Measurements from ENCODE around the gene DARS2. TPM values are rescaled to one million over a fixed set of nuclear protein-coding genes. Genes with fewer than 3 reads are reported as not detected.
"Not testable (repeated sequence)": the region's sequence is repeated elsewhere in the genome, so short reads cannot be mapped to it uniquely, and the experiment has no call there.

DARS2 gene
- total and polyA plus RNA-seq, 3 experiments from 2014 or later, result 9.4 to 42.5 (median 39.4) TPM

DNA sequence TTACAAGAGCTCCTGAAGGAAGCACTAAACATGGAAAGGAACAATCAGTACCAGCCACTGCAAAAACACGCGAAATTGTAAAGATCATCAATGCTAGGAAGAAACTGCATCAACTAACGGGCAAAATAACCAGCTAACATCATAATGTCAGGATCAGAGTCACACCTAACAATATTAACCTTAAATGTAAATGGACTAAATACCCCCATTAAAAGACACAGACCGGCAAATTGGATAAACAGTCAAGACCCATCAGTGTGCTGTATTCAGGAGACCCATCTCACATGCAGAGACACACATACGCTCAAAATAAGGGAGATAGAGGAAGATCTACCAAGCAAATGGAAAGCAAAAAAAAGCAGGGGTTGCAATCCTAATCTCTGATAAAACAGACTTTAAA is 10.8 kb upstream of the DARS2 start:
- Mint-ChIP-seq H3K36me3 (peaks cover 8 to 35% (median 9%) of the 10 kb centered on the region in 3 donors), H3K27ac (peak overlapping the region in 1 of 8 donors; percentile 61), H3K4me1 (peaks cover 21 to 59% (median 44%) of the 10 kb centered on the region in 3 donors)
- H3K4me3 Mint-ChIP-seq; H3K9me3 ChIP-seq (ENCODE audit: low read length); H3K27me3 Mint-ChIP-seq; H3K27me3 ChIP-seq (ENCODE audit: insufficient read depth, low read length, poor library complexity, severe bottlenecking); H3K9me3 Mint-ChIP-seq; H3K27ac ChIP-seq (ENCODE audit: low read depth, low read length); H3K36me3 ChIP-seq (ENCODE audit: insufficient read depth, low read length); CTCF ChIA-PET; DNase-seq; H3K4me3 ChIP-seq (ENCODE audit: low read length); H3K4me1 ChIP-seq (ENCODE audit: insufficient read depth, low read length); POLR2A ChIA-PET: not testable (repeated sequence)

GRCh38 chr1:173818459-173818858 is 6.0 kb upstream of the DARS2 start:
- Mint-ChIP-seq H3K27me3 (no peaks in the 10 kb centered on the region), H3K4me3 (no peak overlapping the region), H3K27ac (no peak overlapping the region), H3K9me3 (no peaks in the 10 kb centered on the region), H3K36me3 (peaks cover 0 to 17% (median 2%) of the 10 kb centered on the region in 3 donors), H3K4me1 (peaks cover 32 to 67% (median 63%) of the 10 kb centered on the region in 3 donors)
- Histone ChIP-seq H3K36me3 (ENCODE audit: insufficient read depth, low read length) (no peaks in the 10 kb centered on the region), H3K9me3 (ENCODE audit: low read length) (no peaks in the 10 kb centered on the region), H3K27ac (ENCODE audit: low read depth, low read length) (no peak overlapping the region), H3K4me1 (ENCODE audit: insufficient read depth, low read length) (peaks cover 14% of the 10 kb centered on the region), H3K4me3 (ENCODE audit: low read length) (no peak overlapping the region), H3K27me3 (ENCODE audit: insufficient read depth, low read length, poor library complexity, severe bottlenecking) (no peaks in the 10 kb centered on the region)
- POLR2A ChIA-PET, result no interaction called here
- CTCF ChIA-PET, result interaction anchor here (1.3 kb wide), 1 partner anchor 1076 kb away, joined by 3 read pairs; no protein-coding TSS in a partner anchor
- DNase-seq, result no peak

GRCh38 chr1:173821680-173822079 is 2.8 kb upstream of the DARS2 start:
- H3K4me3 ChIP-seq (ENCODE audit: low read length), result no peak overlapping the region
- CTCF ChIA-PET, result no interaction called here
- no peaks in the 10 kb centered on the region for H3K9me3 ChIP-seq (ENCODE audit: low read length)
- Mint-ChIP-seq H3K36me3 (peaks cover 0 to 27% (median 2%) of the 10 kb centered on the region in 3 donors), H3K4me3 (peak overlapping the region in 2 of 7 donors; percentile 15 to 42), H3K4me1 (peaks cover 33 to 59% (median 52%) of the 10 kb centered on the region in 3 donors), H3K27me3 (no peaks in the 10 kb centered on the region), H3K27ac (peak overlapping the region in 1 of 8 donors; percentile 15), H3K9me3 (no peaks in the 10 kb centered on the region)
- H3K36me3 ChIP-seq (ENCODE audit: insufficient read depth, low read length), result no peaks in the 10 kb centered on the region
- H3K4me1 ChIP-seq (ENCODE audit: insufficient read depth, low read length), result peaks cover 18% of the 10 kb centered on the region
- POLR2A ChIA-PET, result no interaction called here
- DNase-seq, result no peak
- no peak overlapping the region for H3K27ac ChIP-seq (ENCODE audit: low read depth, low read length)
- no peaks in the 10 kb centered on the region for H3K27me3 ChIP-seq (ENCODE audit: insufficient read depth, low read length, poor library complexity, severe bottlenecking)

- peak overlapping the region; percentile 89 to 99 (median 94) for H3K27ac Mint-ChIP-seq
- H3K36me3 Mint-ChIP-seq, result peaks cover 0 to 17% (median 7%) of the 10 kb centered on the region in 3 donors
- Histone ChIP-seq H3K27me3 (ENCODE audit: insufficient read depth, low read length, poor library complexity, severe bottlenecking) (no peaks in the 10 kb centered on the region), H3K4me1 (ENCODE audit: insufficient read depth, low read length) (peaks cover 18% of the 10 kb centered on the region), H3K9me3 (ENCODE audit: low read length) (no peaks in the 10 kb centered on the region), H3K36me3 (ENCODE audit: insufficient read depth, low read length) (no peaks in the 10 kb centered on the region), H3K4me3 (ENCODE audit: low read length) (peak overlapping the region; percentile 95), H3K27ac (ENCODE audit: low read depth, low read length) (peak overlapping the region; percentile 93)
- H3K9me3 Mint-ChIP-seq, result no peaks in the 10 kb centered on the region
- H3K4me1 Mint-ChIP-seq, result peaks cover 38 to 67% (median 57%) of the 10 kb centered on the region in 3 donors
- ChIA-PET POLR2A (interaction anchor here (0.6 to 2.0 kb wide), 9 partner anchors 42 to 1175 kb away, joined by 3 to 15 read pairs (median 6); partner anchors contain the start of genes GAS5, KLHL20, PRDX6 and RC3H1), CTCF (interaction anchor here (0.8 to 2.8 kb wide), 6 partner anchors 41 to 1081 kb away, joined by 3 to 23 read pairs (median 4); partner anchors contain the start of gene KLHL20)
- no peaks in the 10 kb centered on the region for H3K27me3 Mint-ChIP-seq
- H3K4me3 Mint-ChIP-seq, result peak overlapping the region; percentile 89 to 99 (median 92)
- no peak for DNase-seq
Measured at GRCh38 chr1:173823781-173824314, 625 bp upstream of the DARS2 start.

DNA sequence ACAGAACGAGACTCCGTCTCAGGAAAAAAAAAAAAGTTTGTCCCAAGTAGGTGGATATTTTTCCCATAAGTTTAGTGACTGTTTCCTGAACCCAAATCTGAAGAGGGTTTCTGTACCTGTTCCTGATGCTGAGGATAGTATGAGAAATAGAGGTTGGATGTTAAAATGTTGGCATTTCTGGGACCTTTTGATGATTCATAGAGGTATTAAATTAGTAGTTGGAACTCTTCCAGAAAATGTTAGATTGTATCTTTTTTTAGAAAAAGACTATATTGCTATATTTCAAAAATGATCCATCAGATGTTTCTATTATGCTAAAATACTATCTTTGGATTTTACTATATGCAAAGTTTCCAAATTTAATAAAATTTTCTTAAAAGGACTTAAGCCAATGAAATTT is 3.1 kb downstream of the DARS2 start:
- peaks cover 0 to 35% (median 10%) of the 10 kb centered on the region in 3 donors for H3K36me3 Mint-ChIP-seq
- H3K4me3 Mint-ChIP-seq, result no peak overlapping the region
- H3K27me3 ChIP-seq (ENCODE audit: insufficient read depth, low read length, poor library complexity, severe bottlenecking), result no peaks in the 10 kb centered on the region
- H3K4me1 Mint-ChIP-seq, result peaks cover 27 to 50% (median 36%) of the 10 kb centered on the region in 3 donors
- DNase-seq, result no peak
- peak overlapping the region in 2 of 8 donors; percentile 12 to 27 for H3K27ac Mint-ChIP-seq
- H3K36me3 ChIP-seq (ENCODE audit: insufficient read depth, low read length), result peaks cover 8% of the 10 kb centered on the region
- H3K4me3 ChIP-seq (ENCODE audit: low read length), result no peak overlapping the region
- CTCF ChIA-PET, result interaction anchor here (1.5 to 2.0 kb wide), 2 partner anchors 8 to 398 kb away, joined by 4 to 7 read pairs; no protein-coding TSS in a partner anchor
- POLR2A ChIA-PET, result no interaction called here
- no peaks in the 10 kb centered on the region for H3K9me3 ChIP-seq (ENCODE audit: low read length)
- H3K4me1 ChIP-seq (ENCODE audit: insufficient read depth, low read length), result peaks cover 12% of the 10 kb centered on the region
- H3K27ac ChIP-seq (ENCODE audit: low read depth, low read length), result no peak overlapping the region
- H3K9me3 Mint-ChIP-seq, result no peaks in the 10 kb centered on the region
- no peaks in the 10 kb centered on the region for H3K27me3 Mint-ChIP-seq

GRCh38 chr1:173832748-173833147 is 8.3 kb downstream of the DARS2 start:
- Histone ChIP-seq H3K27me3 (ENCODE audit: insufficient read depth, low read length, poor library complexity, severe bottlenecking) (no peaks in the 10 kb centered on the region), H3K4me3 (ENCODE audit: low read length) (no peak overlapping the region), H3K36me3 (ENCODE audit: insufficient read depth, low read length) (peaks cover 24% of the 10 kb centered on the region), H3K9me3 (ENCODE audit: low read length) (no peaks in the 10 kb centered on the region), H3K4me1 (ENCODE audit: insufficient read depth, low read length) (no peaks in the 10 kb centered on the region), H3K27ac (ENCODE audit: low read depth, low read length) (no peak overlapping the region)
- H3K27ac Mint-ChIP-seq, result no peak overlapping the region
- DNase-seq, result no peak
- peaks cover 0 to 49% (median 17%) of the 10 kb centered on the region in 3 donors for H3K36me3 Mint-ChIP-seq
- ChIA-PET POLR2A (interaction anchor here (0.6 kb wide), 1 partner anchor 8 kb away, joined by 3 read pairs; no protein-coding TSS in a partner anchor), CTCF (no interaction called here)
- H3K4me1 Mint-ChIP-seq, result peaks cover 0 to 11% (median 3%) of the 10 kb centered on the region in 3 donors
- H3K27me3 Mint-ChIP-seq, result no peaks in the 10 kb centered on the region
- no peak overlapping the region for H3K4me3 Mint-ChIP-seq
- H3K9me3 Mint-ChIP-seq, result no peaks in the 10 kb centered on the region

GRCh38 chr1:173852105-173852504 is 27.6 kb downstream of the DARS2 start:
- ChIA-PET CTCF (interaction anchor here (0.6 to 1.3 kb wide), 2 partner anchors 16 to 98 kb away, joined by 3 to 4 read pairs; partner anchors contain the start of genes GAS5 and ZBTB37), POLR2A (no interaction called here)
- Mint-ChIP-seq H3K9me3 (no peaks in the 10 kb centered on the region), H3K27me3 (no peaks in the 10 kb centered on the region), H3K27ac (no peak overlapping the region), H3K4me3 (no peak overlapping the region), H3K4me1 (peaks cover 0 to 5% (median 2%) of the 10 kb centered on the region in 3 donors), H3K36me3 (peaks cover 0 to 67% (median 7%) of the 10 kb centered on the region in 3 donors)
- no peaks in the 10 kb centered on the region for H3K27me3 ChIP-seq (ENCODE audit: insufficient read depth, low read length, poor library complexity, severe bottlenecking)
- peaks cover 12% of the 10 kb centered on the region for H3K36me3 ChIP-seq (ENCODE audit: insufficient read depth, low read length)
- no peak for DNase-seq
- H3K27ac ChIP-seq (ENCODE audit: low read depth, low read length), result no peak overlapping the region
- H3K4me3 ChIP-seq (ENCODE audit: low read length), result no peak overlapping the region
- H3K4me1 ChIP-seq (ENCODE audit: insufficient read depth, low read length), result no peaks in the 10 kb centered on the region
- H3K9me3 ChIP-seq (ENCODE audit: low read length), result no peaks in the 10 kb centered on the region

- H3K4me3 ChIP-seq (ENCODE audit: low read length), result no peak overlapping the region
- H3K9me3 Mint-ChIP-seq, result no peaks in the 10 kb centered on the region
- H3K27ac ChIP-seq (ENCODE audit: low read depth, low read length), result no peak overlapping the region
- peaks cover 0 to 71% (median 9%) of the 10 kb centered on the region in 3 donors for H3K36me3 Mint-ChIP-seq
- H3K4me1 Mint-ChIP-seq, result peaks cover 0 to 2% (median 0%) of the 10 kb centered on the region in 3 donors
- no peaks in the 10 kb centered on the region for H3K4me1 ChIP-seq (ENCODE audit: insufficient read depth, low read length)
- peaks cover 13% of the 10 kb centered on the region for H3K36me3 ChIP-seq (ENCODE audit: insufficient read depth, low read length)
- no peaks in the 10 kb centered on the region for H3K27me3 Mint-ChIP-seq
- no peaks in the 10 kb centered on the region for H3K27me3 ChIP-seq (ENCODE audit: insufficient read depth, low read length, poor library complexity, severe bottlenecking)
- no peak overlapping the region for H3K4me3 Mint-ChIP-seq
- H3K27ac Mint-ChIP-seq, result no peak overlapping the region
- ChIA-PET POLR2A (no interaction called here), CTCF (no interaction called here)
- no peaks in the 10 kb centered on the region for H3K9me3 ChIP-seq (ENCODE audit: low read length)
- DNase-seq, result no peak
Measured at GRCh38 chr1:173853074-173853473, 28.6 kb downstream of the DARS2 start.
